Activated CD4-positive, alpha-beta memory T cell treated with anti-CD3 and anti-CD28 coated beads for 36 hours (primary cell): ENCODE measurements around the gene SLC30A10. TPM values are rescaled to one million over a fixed set of nuclear protein-coding genes. Genes with fewer than 3 reads are reported as not detected.
"Not testable (repeated sequence)": the region's sequence is repeated elsewhere in the genome, so short reads cannot be mapped to it uniquely, and the experiment has no call there.

ENCODE experiments used
- CTCF ChIA-PET: fragments of 350-600 bp; sonication (Branson Sonifier 250); formaldehyde crosslinking; loops from one replicate; lab custom pipeline; 2021; ENCODE audit warnings: antibody characterized with exemption, inconsistent platforms; lab: Charles Lee
- POLR2A ChIA-PET: fragments of 350-600 bp; sonication (Branson Sonifier 250); formaldehyde crosslinking; loops from one replicate; lab custom pipeline; 2021; ENCODE audit warnings: antibody characterized with exemption; lab: Charles Lee
- DNase-seq: peaks from one replicate; pipeline ENCODE4 v3.0.0-alpha.2; 2020
- H3K27ac Mint-ChIP-seq: one replicate; pipeline ENCODE4 v1.8.0; 2021; ENCODE audit warnings: mixed read lengths
- H3K27me3 Mint-ChIP-seq: one replicate; pipeline ENCODE4 v1.8.0; 2021; ENCODE audit warnings: mixed read lengths
- H3K36me3 Mint-ChIP-seq: one replicate; pipeline ENCODE4 v1.8.0; 2021; ENCODE audit warnings: mixed read lengths
- H3K4me1 Mint-ChIP-seq: one replicate; pipeline ENCODE4 v1.8.0; 2021; ENCODE audit warnings: low read depth, mixed read lengths
- H3K4me3 Mint-ChIP-seq: one replicate; pipeline ENCODE4 v1.8.0; 2021; ENCODE audit warnings: mild to moderate bottlenecking, mixed read lengths
- H3K9me3 Mint-ChIP-seq: one replicate; pipeline ENCODE4 v1.8.0; 2021; ENCODE audit warnings: mixed read lengths
- intact Hi-C: fragments of 100-400 bp; cut with micrococcal nuclease; formaldehyde crosslinking; loops from one replicate; pipeline ENCODE4 v1.15.1; 2023
- total RNA-seq, 2 experiments: library from RNA; stranded (reverse); gene quantifications; one replicate each; pipeline ENCODE4 v1.2.3, GENCODE V29; 2021

Gene SLC30A10
- total RNA-seq, 2 experiments from 2014 or later: not detected

DNA sequence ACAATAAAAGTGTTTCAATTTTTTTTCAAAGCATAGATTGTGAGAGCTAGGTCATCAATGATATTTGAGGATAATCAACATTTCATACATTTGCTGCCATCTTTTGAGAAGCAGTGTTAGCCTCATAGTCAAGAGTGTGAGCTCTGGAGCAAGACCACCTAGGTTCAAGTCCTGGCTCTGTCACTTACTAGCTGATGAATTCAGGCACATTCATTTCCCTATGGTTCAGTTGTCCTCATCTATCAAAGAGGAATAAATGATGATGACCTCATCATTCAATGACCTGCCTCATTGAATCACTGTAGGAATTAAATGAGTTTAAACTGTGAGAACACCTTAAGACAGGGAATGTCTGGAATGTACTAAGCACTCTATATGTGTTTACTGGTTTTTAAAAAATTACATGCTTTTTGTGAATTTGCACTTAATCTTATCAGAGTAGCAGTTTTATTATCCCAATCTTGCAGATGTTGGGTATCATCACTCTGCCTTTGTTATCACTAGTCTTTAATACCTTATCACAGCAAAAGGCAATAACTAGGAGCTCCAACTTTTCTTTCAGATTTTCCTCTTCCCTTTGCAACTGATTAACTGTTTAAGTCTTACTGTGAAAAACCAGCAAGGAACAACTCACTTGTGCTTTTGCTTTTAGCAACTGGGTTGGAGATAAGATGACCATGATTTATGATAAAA is 47.4 kb downstream of the SLC30A10 start:
- DNase-seq: no peak
- no peaks in the 10 kb centered on the region for H3K9me3 Mint-ChIP-seq
- H3K4me3 Mint-ChIP-seq: no peak overlapping the region
- H3K27me3 Mint-ChIP-seq: peaks cover 16% of the 10 kb centered on the region
- no peaks in the 10 kb centered on the region for H3K4me1 Mint-ChIP-seq
- CTCF ChIA-PET: interaction anchor here (1.2 kb wide), 1 partner anchor 16 kb away, joined by 3 read pairs; no protein-coding TSS in a partner anchor
- intact Hi-C loops: no loop called here
- POLR2A ChIA-PET: no interaction called here
- H3K27ac Mint-ChIP-seq: no peak overlapping the region
- H3K36me3 Mint-ChIP-seq: no peaks in the 10 kb centered on the region

DNA sequence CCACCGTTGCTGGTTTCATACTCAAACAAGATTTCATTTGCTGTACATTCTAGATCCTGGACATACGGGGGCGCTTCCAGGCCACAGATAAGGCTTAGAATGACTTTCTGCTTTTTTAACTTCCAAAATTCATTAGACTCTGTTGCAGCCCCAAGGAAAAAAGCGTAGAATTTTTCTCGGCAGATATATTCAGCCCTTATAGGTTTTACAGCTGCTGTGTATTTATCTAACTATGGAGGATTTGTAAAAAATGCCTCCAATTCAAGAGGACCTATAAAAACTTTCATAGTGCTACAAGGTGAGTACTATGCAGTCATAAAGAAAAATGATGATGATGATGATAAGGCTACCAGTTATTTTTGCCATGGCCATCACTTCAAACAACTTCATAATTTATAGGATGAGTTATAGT is 51.6 kb downstream of the SLC30A10 start:
- no peaks in the 10 kb centered on the region for H3K4me1 Mint-ChIP-seq

DNA sequence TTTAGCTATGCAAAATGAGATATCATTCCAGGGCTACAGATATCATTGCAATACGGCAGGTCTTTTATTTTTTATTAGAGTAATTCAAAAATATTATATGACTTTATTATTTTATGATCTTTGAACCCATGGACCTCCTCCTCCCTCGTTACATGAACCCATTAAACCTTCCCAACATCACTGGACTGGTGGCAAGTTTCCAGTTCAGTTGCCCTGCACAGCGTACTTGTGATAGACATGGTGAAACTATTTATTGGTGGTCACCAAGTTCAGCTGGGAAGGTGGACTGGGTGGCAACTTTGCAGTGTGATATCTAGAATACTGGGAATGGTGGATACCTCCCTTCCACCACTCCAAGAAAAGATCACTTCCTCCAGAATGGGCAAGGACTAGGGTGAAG is 52.5 kb downstream of the SLC30A10 start:
- Mint-ChIP-seq H3K36me3 (no peaks in the 10 kb centered on the region), H3K4me3 (no peak overlapping the region), H3K27ac (no peak overlapping the region), H3K27me3 (no peaks in the 10 kb centered on the region), H3K4me1 (no peaks in the 10 kb centered on the region), H3K9me3 (no peaks in the 10 kb centered on the region)
- intact Hi-C loops: no loop called here
- ChIA-PET CTCF (no interaction called here), POLR2A (no interaction called here)
- no peak for DNase-seq

More for the DNA sequence above, 51.6 kb downstream of the SLC30A10 start:
- intact Hi-C loops: no loop called here
- DNase-seq: no peak
- ChIA-PET POLR2A (no interaction called here), CTCF (no interaction called here)
- Mint-ChIP-seq H3K36me3 (no peaks in the 10 kb centered on the region), H3K4me3 (no peak overlapping the region), H3K27me3 (no peaks in the 10 kb centered on the region), H3K27ac (no peak overlapping the region), H3K9me3 (no peaks in the 10 kb centered on the region)

DNA sequence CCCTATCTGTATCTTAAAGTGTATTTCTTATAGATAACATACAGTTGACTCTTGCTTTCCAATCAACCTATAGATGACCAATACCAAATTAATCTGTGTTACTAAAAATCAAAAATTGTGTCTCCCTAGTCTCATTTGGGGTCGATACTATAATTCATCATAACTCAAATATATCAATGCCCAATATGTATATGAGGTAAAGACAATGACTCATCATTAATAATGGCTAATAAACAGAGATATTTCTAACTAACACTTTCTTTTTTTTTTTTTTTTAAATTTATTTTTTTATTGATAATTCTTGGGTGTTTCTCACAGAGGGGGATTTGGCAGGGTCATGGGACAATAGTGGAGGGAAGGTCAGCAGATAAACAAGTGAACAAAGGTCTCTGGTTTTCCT is 55.8 kb downstream of the SLC30A10 start:
- POLR2A ChIA-PET, H3K27ac Mint-ChIP-seq, intact Hi-C loops, H3K4me3 Mint-ChIP-seq, CTCF ChIA-PET, H3K9me3 Mint-ChIP-seq, H3K4me1 Mint-ChIP-seq, DNase-seq, H3K36me3 Mint-ChIP-seq, H3K27me3 Mint-ChIP-seq: not testable (repeated sequence)

DNA sequence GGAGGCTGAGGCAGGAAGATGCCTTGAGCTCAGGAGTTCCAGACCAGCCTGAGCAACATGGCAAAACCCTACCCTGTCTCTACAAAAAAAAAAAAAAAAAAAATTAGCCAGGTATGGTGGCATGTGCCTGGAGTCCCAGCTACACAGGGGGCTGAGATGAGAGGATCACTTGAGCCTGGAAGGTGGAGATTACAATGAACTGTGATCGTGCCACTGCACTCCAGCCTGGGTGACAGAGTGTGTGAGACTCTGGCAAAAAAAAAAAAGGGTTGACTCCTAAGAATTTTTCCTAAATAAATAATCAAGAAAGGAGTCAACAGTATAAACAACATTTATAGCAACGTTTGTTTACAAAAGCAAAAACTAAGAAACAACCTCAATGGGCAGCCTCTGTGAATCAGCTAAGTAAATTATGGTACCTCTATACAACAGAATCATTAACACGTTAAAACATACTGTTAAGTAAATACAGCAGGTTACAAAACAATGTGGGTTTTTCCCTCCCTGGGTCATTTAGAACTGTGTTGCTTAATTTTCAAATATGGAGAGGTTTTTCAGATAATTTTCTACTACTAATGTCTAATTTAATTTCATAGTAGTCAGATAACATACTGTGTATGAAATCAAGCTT is 56.8 kb downstream of the SLC30A10 start:
- no peaks in the 10 kb centered on the region for H3K9me3 Mint-ChIP-seq
- DNase-seq: no peak
- H3K4me3 Mint-ChIP-seq: no peak overlapping the region
- no peak overlapping the region for H3K27ac Mint-ChIP-seq
- no peaks in the 10 kb centered on the region for H3K27me3 Mint-ChIP-seq
- ChIA-PET CTCF (no interaction called here), POLR2A (no interaction called here)
- no peaks in the 10 kb centered on the region for H3K36me3 Mint-ChIP-seq
- intact Hi-C loops: no loop called here
- no peaks in the 10 kb centered on the region for H3K4me1 Mint-ChIP-seq

DNA sequence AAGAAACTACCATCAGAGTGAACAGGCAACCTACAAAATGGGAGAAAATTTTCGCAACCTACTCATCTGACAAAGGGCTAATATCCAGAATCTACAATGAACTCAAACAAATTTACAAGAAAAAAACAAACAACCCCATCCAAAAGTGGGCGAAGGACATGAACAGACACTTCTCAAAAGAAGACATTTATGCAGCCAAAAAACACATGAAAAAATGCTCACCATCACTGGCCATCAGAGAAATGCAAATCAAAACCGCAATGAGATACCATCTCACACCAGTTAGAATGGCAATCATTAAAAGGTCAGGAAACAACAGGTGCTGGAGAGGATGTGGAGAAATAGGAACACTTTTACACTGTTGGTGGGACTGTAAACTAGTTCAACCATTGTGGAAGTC is 59.7 kb downstream of the SLC30A10 start:
- CTCF ChIA-PET, H3K4me1 Mint-ChIP-seq, DNase-seq, H3K4me3 Mint-ChIP-seq, POLR2A ChIA-PET, H3K9me3 Mint-ChIP-seq, H3K27ac Mint-ChIP-seq, H3K27me3 Mint-ChIP-seq, H3K36me3 Mint-ChIP-seq, intact Hi-C loops: not testable (repeated sequence)

Other genes starting within 250 kb of the SLC30A10 start
- 100 to 1,000 TPM; 191 to 198 TPM for gene EPRS1, start 117.9 kb upstream of the SLC30A10 start, total RNA-seq
- gene BPNT1, start 161.2 kb upstream of the SLC30A10 start, total RNA-seq: 10 to 100 TPM; 20.5 to 25.8 TPM
- 10 to 100 TPM; 77.6 to 79.2 TPM for gene IARS2, start 165.6 kb upstream of the SLC30A10 start, total RNA-seq